CD4-positive, alpha-beta T cell treated with Interleukin-2 at 100 ng/mL for 4 hours (primary cell): ENCODE results near the gene NNT.
"Not testable (repeated sequence)": the region's sequence is repeated elsewhere in the genome, so short reads cannot be mapped to it uniquely, and the experiment has no call there.

ENCODE experiments used
- DNase-seq: peaks from one replicate; pipeline ENCODE4 v3.0.0-alpha.2; 2020; ENCODE audit warnings: low spot score

NNT gene

GRCh38 chr5:43711496-43711895 lies 108.5 kb downstream of the NNT start:
- DNase-seq, result no peak

- no peak for DNase-seq
Measured at GRCh38 chr5:43712081-43712480, 109.1 kb downstream of the NNT start.

GRCh38 chr5:43719783-43720182 lies 116.8 kb downstream of the NNT start:
- DNase-seq, result not testable (repeated sequence)

- DNase-seq, result no peak
Measured at GRCh38 chr5:43728581-43728980, 125.6 kb downstream of the NNT start.

GRCh38 chr5:43729846-43730478 lies 127.0 kb downstream of the NNT start:
- DNase-seq, result peak; percentile 3

GRCh38 chr5:43730832-43731342 lies 127.9 kb downstream of the NNT start:
- no peak for DNase-seq

GRCh38 chr5:43731573-43731972 lies 128.6 kb downstream of the NNT start:
- DNase-seq, result no peak

GRCh38 chr5:43745923-43746548 lies 143.1 kb downstream of the NNT start:
- DNase-seq, result not testable (repeated sequence)

GRCh38 chr5:43750809-43751208 lies 147.8 kb downstream of the NNT start:
- DNase-seq, result no peak

GRCh38 chr5:43753069-43753468 lies 150.1 kb downstream of the NNT start:
- no peak for DNase-seq
